ENCODE measurements around the gene TNKS1BP1. TPM values are rescaled to one million over a fixed set of nuclear protein-coding genes. Genes with fewer than 3 reads are reported as not detected.
"Not testable (repeated sequence)": the region's sequence is repeated elsewhere in the genome, so short reads cannot be mapped to it uniquely, and the experiment has no call there.

Gene TNKS1BP1
- total RNA-seq, 1 donor from 2014 or later = 147 TPM

DNA sequence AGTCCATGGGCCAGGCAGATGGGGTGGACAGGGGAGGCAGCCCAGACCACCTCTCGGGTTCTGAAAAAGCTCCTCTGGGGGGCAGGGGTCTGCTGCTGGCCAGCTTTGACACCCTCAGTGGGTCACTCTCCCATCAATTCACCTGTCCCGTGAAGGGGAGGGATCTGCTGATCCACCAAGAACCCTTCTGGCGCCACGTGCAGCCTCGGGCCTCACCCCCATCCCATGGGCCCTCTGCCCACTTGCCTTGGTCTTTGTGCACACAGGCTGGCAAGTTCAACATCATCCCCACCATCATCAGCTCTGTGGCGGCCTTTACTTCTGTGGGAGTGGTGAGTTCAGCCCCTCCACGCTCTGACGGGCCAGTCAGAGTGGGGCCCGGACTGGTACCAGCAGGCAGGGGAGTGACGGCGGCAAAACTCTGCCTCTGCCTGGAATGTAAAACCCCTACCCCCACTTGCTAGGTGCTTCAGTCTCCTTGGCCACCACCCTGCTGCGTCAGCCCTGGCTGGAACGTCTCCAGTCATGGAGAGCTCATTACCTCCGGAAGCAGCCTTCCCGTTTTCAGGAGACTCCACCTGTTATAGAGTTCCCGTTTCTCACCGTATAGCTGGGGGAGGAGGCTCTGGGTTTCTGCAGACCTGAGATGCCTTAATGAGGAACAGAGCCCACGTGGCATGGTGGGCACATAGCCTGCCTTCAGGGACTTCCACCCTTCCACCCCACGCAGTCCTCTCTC, 43.5 kb upstream of the TNKS1BP1 start:
- TF ChIP-seq, protein P1, sequence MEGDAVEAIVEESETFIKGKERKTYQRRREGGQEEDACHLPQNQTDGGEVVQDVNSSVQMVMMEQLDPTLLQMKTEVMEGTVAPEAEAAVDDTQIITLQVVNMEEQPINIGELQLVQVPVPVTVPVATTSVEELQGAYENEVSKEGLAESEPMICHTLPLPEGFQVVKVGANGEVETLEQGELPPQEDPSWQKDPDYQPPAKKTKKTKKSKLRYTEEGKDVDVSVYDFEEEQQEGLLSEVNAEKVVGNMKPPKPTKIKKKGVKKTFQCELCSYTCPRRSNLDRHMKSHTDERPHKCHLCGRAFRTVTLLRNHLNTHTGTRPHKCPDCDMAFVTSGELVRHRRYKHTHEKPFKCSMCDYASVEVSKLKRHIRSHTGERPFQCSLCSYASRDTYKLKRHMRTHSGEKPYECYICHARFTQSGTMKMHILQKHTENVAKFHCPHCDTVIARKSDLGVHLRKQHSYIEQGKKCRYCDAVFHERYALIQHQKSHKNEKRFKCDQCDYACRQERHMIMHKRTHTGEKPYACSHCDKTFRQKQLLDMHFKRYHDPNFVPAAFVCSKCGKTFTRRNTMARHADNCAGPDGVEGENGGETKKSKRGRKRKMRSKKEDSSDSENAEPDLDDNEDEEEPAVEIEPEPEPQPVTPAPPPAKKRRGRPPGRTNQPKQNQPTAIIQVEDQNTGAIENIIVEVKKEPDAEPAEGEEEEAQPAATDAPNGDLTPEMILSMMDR (IDR thresholded peaks at IDR 0.05) = no peak
- H3K4me1 ChIP-seq = no peaks in the 10 kb centered on the region
- intact Hi-C loops (cut with DNase I) = no loop called here
- H3K9me3 ChIP-seq = no peaks in the 10 kb centered on the region
- no peaks in the 10 kb centered on the region for H3K27me3 ChIP-seq (ENCODE audit: low read depth)
- H3K4me3 ChIP-seq = no peak overlapping the region
- ATAC-seq (peak; percentile 90 to 91), DNase-seq (peak; percentile 72)
- no peak overlapping the region for H3K27ac ChIP-seq
- no peaks in the 10 kb centered on the region for H3K36me3 ChIP-seq

DNA sequence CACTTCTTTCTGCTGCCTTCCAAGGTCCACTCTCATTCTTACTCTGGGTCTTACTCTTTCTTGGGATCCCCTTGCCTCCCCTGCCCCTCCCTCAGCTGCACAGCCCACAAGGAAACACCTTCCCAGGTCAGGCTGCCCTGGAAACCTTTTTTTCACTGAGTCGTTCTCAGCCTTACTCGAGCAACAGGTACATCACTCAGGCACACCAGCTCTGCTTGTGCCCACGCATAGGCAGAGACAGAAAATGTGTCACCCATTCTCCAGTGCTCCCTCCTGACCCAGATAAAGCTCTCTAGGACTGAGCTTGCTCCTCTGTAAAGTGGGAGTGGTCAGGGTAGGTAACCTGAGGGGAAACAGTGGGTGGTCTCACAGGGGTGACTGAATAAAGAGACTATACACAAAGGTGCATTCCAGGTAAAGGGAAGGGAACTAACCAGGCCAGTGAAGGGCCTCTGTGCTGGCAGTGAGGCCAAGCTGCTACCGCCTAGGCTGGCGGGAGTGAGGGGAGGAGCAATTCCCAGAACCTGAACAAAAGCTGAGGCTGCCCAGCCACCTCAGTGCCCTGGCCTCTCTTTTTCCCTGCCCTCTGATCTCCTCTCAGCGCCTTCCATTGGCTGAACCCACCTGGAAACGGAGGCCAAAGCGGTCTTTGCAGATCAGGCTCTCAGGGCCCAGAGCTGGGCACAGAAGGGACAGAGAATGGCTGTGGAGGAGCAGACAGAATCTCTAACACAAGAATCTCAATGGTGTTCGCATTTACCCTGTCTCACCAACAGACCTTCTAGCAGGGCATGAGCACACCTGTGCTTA, 40.3 kb upstream of the TNKS1BP1 start:
- intact Hi-C loops (cut with DNase I) = no loop called here
- TF ChIP-seq, protein P1 (IDR thresholded peaks at IDR 0.05) = no peak
- Histone ChIP-seq H3K9me3 (no peaks in the 10 kb centered on the region), H3K4me3 (no peak overlapping the region), H3K27ac (no peak overlapping the region), H3K4me1 (no peaks in the 10 kb centered on the region), H3K36me3 (no peaks in the 10 kb centered on the region), H3K27me3 (ENCODE audit: low read depth) (no peaks in the 10 kb centered on the region)
- DNase-seq = no peak
- ATAC-seq = no peak

DNA sequence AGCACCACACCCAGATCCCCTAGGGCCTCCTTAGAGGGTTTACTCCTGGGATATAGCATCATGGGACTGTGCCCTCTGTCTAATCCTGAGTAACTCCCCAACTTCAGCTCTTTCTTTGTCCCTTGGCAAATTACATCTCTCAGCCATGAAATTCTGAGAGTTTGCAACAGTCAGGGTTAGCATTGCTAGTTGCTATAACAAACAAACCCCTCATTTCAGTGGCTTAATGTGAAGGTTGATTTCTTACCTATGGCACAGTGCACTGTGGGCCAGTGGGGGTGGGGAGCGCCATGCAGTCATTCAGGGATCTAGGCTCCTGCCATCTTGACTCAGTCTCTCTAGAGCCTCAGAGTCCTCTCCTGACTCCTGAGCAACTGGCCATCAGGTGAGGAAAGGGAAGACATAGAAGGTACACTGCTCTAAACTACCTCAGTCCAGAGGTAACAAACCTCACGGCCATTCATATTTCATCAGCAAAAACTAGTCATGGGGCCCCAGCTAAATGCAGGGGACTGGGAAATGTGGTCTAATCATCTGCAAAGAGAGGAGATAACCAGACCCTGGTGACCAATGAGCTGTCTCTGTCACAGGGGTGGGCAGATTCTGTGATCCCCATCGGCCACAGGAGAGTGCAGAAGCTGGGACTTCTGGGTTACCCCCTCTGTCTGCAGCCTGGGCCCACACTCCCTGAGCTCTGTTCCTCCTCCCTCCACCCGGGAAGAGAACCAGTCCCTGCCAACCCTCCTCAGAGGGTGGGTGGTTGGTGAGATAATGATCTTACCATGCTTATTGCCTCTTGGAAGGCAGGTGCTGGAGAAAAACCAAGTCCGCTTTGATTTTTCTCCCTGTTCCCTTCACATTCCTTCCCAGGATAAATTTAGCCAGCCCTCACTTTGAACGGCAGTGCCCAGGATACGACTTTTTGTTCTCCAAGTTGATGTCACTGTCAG, 38.7 kb upstream of the TNKS1BP1 start:
- H3K9me3 ChIP-seq = no peaks in the 10 kb centered on the region
- no peaks in the 10 kb centered on the region for H3K27me3 ChIP-seq (ENCODE audit: low read depth)
- TF ChIP-seq, protein P1 (IDR thresholded peaks at IDR 0.05) = no peak
- intact Hi-C loops (cut with DNase I) = no loop called here
- no peaks in the 10 kb centered on the region for H3K36me3 ChIP-seq
- no peak overlapping the region for H3K27ac ChIP-seq
- no peak for DNase-seq
- no peak overlapping the region for H3K4me3 ChIP-seq
- peak in 1 of 2 donors; percentile 11 for ATAC-seq
- H3K4me1 ChIP-seq = no peaks in the 10 kb centered on the region

DNA sequence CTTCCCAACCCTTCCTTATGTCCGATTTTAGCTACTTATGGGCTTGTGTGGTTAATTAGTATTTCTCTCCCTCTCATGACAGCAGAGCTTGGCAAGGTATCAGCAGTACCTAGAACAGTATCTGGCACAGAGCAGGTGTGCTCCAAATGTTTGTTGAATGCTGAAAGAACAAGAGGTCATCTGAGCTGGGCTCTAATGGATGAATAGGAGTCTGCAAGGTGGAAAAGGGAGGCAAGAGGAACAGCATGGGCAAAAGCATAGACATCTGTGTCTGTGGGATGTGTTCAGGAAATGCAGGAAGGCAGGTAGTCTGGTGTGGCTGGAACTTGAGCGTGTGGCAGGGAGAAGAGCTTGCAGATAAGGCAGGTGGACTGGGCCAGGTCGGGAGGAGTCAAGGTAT, 37.2 kb upstream of the TNKS1BP1 start:
- Histone ChIP-seq H3K27me3 (ENCODE audit: low read depth) (no peaks in the 10 kb centered on the region), H3K4me3 (no peak overlapping the region), H3K36me3 (no peaks in the 10 kb centered on the region), H3K27ac (no peak overlapping the region), H3K4me1 (peaks cover 5% of the 10 kb centered on the region), H3K9me3 (no peaks in the 10 kb centered on the region)
- no peak for DNase-seq
- intact Hi-C loops (cut with DNase I) = no loop called here
- TF ChIP-seq, protein P1 (IDR thresholded peaks at IDR 0.05) = no peak
- no peak for ATAC-seq

DNA sequence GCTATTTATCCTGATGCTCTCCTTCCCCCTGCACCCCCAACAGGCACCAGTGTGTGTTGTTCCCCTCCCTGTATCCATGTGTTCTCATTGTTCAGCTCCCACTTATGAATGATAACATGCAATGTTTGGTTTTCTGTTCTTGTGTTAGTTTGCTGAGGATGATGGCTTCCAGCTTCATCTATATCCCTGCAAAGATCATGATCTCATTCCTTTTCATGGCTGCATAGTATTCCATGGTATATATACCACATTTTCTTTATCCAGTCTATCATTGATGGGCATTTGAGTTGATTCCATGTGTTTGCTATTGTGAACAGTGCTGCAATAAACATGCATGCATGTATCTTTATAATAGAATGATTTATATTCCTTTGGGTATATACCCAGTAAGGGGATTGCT, 36.7 kb upstream of the TNKS1BP1 start:
- H3K36me3 ChIP-seq; H3K9me3 ChIP-seq; H3K27ac ChIP-seq; H3K4me1 ChIP-seq; intact Hi-C loops (cut with DNase I); H3K27me3 ChIP-seq (ENCODE audit: low read depth); DNase-seq; ATAC-seq; H3K4me3 ChIP-seq: not testable (repeated sequence)
